ENCODE measurements around the gene AHNAK.

DNA sequence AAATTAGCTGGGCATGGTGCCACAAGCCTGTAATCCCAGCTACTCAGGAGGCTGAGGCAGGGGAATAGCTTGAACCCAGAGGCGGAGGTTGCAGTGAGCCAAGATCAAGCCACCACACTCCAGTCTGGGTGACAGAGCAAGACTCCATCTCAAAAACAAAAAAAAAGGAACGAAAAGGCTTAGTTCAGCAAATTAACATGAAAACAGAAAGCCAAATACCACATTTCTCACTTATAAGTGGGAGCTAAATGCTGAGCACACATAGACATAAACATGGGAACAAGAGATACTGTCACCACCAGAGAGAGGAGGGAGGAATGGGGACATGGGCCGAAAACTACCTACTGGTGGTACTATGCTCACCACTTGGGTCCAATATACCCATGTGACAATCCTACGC, 89.1 kb downstream of the AHNAK start:
- no peak for TF ChIP-seq EZH2 (IDR thresholded peaks at IDR 0.05)
- TF ChIP-seq, protein P1, sequence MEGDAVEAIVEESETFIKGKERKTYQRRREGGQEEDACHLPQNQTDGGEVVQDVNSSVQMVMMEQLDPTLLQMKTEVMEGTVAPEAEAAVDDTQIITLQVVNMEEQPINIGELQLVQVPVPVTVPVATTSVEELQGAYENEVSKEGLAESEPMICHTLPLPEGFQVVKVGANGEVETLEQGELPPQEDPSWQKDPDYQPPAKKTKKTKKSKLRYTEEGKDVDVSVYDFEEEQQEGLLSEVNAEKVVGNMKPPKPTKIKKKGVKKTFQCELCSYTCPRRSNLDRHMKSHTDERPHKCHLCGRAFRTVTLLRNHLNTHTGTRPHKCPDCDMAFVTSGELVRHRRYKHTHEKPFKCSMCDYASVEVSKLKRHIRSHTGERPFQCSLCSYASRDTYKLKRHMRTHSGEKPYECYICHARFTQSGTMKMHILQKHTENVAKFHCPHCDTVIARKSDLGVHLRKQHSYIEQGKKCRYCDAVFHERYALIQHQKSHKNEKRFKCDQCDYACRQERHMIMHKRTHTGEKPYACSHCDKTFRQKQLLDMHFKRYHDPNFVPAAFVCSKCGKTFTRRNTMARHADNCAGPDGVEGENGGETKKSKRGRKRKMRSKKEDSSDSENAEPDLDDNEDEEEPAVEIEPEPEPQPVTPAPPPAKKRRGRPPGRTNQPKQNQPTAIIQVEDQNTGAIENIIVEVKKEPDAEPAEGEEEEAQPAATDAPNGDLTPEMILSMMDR (IDR thresholded peaks at IDR 0.05) = no peak
